GM19240 (cell line): ENCODE measurements around the gene PAX4.

ENCODE experiments used
- DNase-seq: peaks from one replicate; pipeline ENCODE4 v3.0.0; 2011; ENCODE audit warnings: low spot score; ENCODE audit not compliant: insufficient read length

The PAX4 gene

DNA sequence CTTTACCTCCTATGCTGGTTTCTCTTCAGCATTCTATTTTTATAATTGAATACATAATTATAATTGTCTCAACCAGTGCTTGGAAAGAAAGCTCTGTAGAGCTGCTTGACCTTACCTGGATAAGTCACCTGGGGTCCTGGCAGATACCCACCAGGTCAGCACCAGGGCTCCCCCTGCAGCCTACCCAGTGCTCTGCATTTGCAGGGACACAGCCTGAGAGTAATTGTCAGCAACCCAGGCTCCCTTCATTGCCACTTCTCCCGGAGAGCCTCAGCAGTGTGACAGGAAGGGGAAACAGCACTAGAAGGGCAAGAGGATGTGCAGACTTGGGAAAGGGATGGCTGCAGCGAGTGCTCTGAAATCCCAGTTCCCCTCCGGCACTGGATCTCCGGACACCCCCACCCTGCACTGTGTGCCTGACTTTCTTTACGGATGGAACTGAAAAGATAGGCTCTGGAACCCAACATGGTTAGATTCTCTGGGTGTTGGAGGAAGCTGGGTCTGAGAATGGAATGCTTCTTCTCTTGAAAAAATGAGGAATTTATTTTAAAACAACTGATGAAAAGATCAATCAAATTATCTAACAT lies 11.4 kb upstream of the PAX4 start:
- peak; percentile 43 for DNase-seq

DNA sequence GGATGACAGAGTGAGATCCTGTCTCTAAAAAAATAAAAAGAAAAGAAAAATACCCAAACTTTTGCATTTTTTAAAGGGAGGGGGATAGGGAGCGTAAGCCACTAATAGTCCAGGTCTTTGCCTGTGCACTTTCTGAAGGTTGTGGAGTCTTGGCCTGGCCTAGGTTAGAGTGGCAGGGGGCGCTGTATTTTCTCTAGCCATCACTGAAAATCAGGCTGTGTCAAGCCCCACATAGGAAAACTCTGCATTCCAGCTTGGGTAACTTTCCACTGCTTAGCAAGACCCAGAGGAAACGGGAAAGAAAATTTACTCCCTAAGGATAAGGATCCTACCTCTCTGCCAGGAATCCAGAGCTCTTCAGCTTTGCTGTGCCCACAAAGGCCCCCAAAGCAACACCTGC lies 10.5 kb upstream of the PAX4 start:
- DNase-seq = no peak

DNA sequence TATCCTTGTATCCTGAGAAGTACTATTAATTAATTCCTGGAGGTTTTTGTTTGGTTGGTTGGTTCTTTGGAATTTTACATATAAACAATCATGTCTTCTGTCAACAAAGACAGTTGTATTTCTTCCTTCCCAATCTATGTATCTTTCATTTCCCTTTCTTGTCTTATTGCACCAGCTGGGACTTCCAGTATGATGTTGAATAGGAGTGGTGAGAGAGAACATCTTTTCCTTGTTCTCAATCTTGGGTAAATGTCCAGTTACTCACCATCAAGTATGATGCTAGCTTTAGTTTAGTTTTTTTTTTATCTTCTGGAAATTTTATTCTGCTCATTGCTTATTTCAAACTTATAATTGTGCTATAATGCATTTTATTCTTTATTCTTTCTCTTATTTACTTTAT lies 7.4 kb upstream of the PAX4 start:
- no peak for DNase-seq

DNA sequence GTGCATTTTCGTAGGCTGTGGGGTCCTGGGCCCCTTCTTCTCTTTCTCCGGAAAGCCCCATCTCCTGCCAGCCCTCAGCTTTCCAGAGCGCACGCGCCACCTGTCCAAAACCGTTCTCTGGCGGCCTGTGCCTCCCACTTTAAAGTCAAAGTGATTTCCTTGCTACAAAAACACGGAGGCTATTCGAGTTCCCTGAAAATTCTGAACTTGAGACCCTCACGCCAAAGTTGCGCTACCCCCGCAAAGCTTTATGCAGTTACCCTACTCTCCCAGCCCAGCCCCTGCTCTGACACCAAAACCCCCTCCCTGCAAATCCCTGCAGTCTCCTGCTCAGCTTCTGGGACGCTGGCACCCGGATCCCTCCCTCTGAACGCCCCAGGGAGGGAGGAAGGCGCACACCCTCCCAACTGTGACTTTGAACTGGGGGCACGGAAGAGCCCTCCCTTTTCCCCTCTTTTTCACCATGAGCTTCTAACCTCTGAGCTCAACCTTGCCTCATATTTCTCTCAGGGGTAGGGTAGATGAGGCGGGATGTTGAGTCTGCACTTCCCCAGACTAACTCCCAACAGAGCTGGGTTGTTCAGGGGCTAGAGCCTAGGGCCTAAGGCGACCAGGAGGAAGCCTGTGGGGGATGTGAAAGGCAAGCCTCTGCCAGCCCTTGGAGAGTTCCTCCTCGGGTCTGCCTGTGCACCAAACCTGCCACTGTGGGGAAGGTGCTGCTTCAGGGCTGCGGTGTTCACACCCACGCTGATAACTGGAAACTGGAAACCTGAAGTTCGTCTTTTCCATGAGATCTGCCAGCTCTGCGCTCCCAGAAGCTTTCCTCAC lies 2.7 kb upstream of the PAX4 start:
- DNase-seq = no peak

DNA sequence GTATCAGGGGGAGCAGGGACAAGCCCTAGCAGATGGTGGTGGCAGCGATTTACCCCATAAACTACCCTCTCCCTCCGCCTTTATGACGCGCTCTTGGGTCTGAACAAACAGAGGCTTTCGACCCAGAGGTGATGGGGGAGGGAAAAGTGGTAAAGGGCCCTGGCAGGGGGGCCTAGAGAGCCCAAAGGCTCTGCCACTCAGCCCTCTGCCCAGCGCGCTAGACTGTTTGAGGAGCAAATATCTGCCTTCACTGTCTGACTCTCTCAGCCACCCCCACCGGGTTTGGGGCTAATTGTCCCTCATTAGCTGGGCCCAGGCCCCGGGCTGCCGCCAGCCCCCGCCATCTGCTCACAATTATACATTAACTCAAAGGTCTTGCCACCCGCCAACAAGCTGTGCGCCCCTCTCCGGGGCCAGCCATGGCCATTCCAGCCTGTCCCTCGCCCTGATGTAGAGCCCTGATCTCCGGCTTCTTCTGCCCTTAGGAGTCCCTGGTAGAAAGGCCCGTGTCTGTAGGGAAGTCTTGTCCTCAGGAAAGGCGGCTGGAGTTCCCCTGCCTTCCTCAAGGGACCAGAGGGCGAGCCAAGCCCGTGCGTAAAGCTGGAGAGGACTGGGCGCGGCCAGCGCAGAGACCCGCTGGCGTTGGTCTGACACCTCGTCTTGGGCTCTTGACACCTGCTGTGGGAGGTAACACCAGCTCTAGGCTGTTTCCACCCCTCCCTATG lies 1.9 kb upstream of the PAX4 start:
- no peak for DNase-seq

DNA sequence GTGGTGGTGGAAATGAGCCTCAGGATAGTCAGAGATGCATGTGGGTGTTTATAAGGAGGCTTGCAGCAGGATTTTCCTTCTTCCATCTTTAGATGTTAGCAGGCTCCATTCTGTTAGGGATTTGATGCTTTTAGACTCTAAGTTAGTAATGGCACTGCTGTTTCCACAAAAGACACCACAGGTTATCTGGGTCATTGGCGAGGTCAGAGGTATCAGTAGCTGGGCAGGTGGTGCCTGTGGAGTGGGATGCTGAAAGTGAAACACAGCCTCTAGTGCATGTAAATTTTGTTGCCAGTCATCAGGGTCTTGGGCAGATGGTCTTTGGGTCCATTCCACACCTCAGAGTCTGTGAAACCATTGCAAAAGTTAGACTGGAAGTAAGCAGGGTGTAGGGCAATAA lies 833 bp upstream of the PAX4 start:
- no peak for DNase-seq

DNA sequence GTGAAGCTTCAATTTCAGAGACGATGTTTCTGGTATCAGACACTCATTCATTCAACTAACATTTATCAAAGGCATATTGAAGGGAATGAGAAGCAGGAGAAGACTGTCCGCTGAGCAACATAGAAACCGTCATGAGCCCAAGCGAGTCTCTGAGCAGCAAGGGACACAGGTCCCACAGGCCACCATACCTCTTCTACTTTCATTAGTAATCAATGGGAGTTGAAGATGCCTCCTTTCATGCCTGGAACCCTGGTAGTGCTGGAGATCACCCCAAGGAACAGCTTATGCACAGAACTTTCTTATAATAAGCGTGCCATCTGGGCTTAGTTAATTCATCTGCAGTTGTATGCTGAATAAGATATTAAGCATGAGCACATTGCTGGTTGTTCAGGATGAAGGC lies 1.2 kb downstream of the PAX4 start:
- no peak for DNase-seq

DNA sequence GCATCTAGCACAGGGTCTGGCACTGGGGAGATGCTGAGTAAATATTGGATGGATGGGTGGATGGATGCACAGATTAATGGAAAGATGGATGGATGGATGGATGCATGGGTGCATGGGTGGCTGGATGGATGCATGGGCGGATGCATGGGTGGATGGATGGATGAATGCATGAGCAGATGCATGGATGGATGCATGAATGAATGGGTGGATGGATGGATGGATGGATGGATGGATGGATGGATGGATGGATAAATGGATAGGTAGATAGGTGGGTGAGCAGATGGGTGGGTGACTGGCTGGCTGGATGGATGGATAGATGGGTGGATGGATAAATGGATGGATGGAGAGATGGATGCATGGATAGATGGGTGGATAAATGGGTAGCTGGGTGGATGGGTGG lies 5.7 kb downstream of the PAX4 start:
- no peak for DNase-seq

DNA sequence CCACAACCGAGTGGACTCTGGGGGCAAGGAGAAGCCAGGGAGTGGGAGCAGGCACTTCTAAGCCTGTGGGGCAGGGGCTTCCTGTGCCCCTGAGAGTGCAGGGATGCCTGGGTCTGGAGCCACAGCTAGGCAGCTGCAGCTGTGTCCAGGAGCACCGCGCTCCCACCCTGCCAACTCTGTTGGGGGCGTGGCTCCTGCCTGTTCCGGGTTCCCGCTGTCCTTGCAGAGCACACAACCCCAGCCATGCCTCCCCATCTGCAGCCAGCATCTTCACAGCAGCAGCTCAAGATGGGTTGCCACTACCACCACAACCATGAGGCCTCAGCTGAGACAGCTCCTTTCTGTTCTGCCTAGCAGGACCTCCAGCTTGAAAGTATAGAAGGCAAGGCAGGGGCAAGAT lies 8.6 kb downstream of the PAX4 start:
- no peak for DNase-seq

DNA sequence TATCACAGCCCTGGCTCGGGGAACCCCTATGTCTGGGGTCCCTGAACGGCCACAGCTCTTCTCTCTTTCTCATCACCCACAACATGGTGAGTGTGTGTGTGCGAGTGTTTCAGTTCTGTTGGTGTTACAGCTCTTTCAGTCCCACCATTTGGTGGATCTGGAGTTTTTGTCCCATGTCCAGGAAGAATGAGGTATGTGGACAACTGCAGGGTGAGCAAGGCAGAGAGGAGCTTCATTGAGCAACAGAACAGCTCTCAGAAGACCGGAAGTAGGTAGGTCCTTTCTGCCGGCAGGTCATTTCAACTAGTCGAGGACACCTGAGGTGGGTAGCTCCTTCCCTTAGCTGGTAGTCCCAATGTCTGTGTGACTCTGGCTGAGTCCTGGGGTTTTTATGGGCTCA lies 9.5 kb downstream of the PAX4 start:
- no peak for DNase-seq

DNA sequence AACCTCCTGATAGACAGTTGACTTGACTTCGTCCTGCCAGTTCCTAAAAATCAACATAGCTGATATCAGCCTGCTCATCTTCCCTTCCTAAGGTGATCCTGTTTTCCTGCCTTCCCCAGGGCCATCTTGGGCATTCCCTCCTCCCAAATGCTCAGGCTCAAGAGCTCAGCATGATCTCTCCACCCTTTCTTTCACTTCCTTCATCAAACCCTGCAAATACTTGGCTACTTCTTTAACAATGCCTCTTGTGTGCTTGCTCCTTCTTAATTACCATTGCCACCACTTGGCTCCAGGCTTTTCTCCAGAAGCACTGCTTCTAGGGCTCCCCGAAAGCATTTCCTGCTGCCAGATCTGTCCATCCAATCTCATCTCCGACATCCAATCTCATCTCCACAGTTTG lies 17.1 kb downstream of the PAX4 start:
- DNase-seq = no peak

DNA sequence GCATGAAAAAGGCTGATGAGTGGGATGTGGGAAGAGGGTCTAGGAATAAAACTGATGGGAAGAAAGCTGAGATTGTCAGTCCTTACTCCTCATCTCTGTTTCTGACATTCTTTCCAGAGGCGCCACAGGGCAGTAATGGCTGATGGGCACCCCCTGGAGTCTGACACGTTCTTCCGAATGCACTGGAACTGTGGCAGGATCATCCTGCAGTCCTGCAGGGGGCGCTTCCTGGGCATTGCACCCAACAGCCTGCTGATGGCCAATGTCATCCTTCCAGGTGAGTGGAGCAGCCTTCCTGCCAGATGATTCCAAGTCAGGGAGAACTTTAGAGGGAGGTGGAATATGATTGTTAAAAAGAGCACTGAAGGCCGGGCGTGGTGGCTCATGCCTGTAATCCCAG lies 19.6 kb downstream of the PAX4 start:
- DNase-seq = no peak

DNA sequence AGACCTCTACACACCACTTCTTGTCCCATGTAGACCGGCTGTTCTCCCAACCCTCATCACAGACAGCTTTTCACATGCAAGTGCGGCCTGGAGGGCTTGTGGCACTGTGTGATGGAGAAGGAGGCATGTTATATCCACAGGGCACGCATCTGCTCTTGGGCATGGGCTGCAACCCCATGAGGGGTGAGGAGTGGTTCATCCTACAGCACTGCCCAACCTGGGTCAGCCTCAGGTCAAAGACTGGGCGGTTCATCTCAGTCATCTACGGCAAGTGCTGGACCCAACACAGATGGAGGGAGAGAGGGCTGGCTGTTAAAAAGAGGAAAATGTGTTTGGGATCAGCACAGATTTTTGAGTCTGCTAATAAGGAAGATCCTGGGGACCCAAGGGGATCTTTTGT lies 22.2 kb downstream of the PAX4 start:
- DNase-seq = no peak

DNA sequence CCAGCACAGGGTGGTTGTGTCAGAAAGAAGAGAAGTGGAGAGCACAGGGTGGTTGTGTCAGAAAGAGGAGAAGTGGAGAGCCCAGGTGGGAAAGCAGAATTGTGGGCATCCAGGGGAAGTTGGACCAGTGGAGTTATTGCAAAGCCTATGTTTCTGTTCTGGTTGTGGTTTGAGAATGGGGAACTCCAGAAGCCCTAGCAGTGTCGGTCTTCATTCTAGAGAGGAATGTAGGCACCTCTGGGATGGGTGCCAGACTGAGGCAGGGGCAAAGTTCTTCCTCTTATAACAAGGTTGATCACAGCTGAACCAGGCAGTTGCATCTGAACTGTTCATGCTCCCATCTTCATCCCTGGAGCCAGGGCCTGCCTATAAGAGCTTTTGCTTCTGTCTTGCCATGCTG lies 23.5 kb downstream of the PAX4 start:
- no peak for DNase-seq

DNA sequence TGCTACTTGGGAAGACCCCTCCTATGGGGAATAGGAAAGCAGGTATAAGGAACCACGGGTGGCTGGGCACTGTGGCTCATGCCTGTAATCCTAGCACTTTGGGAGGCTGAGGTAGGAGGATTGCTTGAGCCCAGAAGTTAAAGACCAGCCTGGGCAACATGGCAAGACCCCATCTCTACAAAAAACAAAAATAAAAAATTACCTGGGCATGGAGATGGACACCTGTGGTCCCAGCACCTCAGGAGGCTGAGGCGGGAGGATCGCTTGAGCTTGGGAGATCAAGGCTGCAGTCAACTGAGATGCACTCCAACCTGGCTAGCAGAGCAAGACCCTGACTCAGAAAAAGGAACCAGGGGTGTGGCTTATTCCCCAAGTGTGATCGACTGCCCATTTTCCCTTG lies 25.4 kb downstream of the PAX4 start:
- DNase-seq = no peak

DNA sequence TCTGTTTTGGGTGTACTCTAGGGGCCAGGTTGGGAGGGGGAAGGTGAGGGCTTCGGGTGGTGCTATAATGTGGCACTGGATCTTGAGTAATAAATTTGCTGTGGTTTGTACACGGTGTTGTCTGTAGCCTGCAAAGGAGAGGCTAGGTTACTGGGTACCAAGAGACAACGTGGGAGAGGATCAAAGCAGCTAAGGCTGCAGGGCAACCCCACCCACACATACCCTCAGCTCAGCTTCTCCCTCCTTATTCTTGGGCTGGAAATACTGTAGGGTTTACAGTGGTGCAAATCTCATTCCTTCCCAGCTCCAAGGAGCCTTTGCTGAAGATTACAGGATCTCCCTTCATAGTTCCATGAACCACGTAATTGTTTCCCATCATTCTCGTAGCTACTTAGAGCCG lies 26.4 kb downstream of the PAX4 start:
- DNase-seq = no peak

DNA sequence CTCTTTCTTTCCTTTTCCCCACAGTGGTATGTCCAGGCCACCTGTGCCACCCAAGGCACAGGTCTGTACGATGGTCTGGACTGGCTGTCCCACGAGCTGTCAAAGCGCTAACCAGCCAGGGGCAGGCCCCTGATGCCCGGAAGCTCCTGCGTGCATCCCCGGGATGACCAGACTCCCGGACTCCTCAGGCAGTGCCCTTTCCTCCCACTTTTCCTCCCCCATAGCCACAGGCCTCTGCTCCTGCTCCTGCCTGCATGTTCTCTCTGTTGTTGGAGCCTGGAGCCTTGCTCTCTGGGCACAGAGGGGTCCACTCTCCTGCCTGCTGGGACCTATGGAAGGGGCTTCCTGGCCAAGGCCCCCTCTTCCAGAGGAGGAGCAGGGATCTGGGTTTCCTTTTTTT lies 26.8 kb downstream of the PAX4 start:
- no peak for DNase-seq

DNA sequence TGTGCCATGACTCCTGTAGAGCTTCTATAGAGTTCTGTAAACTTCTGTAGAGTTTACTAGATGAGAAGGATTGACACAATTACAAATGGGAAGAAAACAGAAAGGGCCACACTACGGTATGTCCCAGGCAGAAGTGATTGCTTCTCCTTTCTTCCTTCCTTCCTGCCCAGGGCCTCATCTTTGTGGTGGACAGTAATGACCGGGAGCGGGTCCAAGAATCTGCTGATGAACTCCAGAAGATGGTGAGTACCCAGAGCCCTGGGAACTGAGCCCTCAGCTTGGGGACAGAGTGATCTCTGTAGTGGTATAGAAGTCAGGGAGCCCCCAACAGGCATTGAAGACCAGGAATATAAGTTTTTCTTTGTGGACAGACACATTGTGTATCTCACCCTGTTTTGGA lies 28.0 kb downstream of the PAX4 start:
- DNase-seq = no peak

DNA sequence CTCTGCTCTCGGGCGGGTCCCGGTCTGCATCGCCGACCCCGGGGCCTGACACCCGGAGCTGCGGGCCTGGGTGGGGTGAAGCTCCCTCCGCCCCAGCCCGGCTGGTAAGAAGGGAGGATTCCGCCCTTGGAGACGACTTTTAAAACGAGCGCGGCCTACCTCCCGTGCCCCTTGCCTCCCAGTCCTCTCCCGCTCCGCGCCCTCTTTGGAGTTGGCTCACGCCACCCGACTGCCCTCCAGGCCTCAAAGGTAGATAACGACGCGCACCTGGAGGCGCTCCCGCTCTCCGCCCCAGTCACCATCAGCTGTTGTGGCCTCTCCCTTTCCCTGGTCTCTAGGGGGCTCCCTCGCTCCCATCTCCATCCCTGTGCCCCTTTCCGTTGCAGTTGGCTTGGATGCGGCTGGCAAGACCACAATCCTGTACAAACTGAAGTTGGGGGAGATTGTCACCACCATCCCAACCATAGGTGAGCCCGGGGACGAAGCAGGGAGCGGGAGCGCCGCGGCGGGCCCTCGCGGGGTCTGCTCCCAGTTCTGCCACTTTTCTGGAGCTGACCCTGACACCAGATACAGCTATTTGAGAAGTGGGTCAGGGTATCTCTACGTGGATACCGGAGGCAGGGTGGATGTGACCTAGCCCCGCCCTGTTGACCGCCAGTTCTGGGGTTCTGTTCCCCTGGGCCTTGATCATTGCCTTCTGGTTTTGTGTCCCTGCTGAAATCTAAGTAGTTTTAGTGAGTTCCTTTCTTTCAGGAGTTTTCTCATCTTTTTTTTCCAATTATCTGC lies 29.1 kb downstream of the PAX4 start:
- DNase-seq = no peak

DNA sequence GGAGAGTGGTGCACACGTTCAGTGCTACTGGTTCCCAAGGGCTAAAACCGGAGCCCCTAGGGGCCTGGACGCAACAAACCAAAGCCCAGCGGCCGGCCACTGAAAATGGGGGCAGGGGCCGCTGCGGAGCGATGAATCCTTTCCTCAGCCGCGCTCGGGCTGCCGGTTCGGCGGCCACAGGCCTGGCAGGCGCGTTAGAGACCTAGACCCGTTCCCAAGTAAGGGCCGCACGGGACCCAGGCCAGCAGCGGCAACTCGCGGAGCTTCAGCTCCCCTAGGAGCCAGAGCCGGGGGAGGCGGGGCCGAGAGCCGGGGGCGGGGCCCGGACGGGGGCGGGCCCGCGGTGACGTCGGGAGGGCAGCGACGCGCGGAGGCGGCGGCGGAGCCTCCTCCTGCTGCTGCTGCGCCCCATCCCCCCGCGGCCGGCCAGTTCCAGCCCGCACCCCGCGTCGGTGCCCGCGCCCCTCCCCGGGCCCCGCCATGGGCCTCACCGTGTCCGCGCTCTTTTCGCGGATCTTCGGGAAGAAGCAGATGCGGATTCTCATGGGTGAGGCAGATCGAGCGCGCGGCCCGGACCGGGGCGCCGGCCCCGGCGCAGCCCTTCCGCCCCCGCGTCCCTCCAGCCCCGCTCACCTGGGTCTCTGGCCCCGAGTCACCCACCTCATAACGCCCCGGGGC lies 29.8 kb downstream of the PAX4 start, which contains the start of gene ARF5:
ARF5 (plus strand) TSS at position 393 of the 678 bp plus-strand sequence; CDS start at position 481, 88 bp downstream.
- peak; percentile 87 for DNase-seq

DNA sequence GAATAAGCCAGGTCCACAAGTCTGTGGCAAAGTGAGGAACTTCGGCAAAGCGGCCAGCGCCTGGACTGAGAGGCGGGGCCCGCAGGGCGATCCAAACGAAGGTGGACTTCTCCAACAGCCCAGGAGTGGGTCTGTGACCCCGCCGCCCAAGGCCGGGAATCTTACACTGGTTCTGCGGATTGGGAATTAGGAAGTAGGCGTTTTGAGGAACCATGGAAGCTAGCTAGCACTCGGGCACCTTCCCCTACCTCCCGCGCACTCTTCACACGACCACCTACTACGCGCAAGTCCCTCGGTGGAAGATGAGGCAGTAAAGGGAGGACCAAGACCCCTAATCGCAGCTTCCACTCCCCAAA lies 30.3 kb downstream of the PAX4 start:
- DNase-seq = no peak
